Ovary (tissue), 9 donors: ENCODE measurements around the gene COP1. TPM values are rescaled to one million over a fixed set of nuclear protein-coding genes. Genes with fewer than 3 reads are reported as not detected.
"Not testable (repeated sequence)": the region's sequence is repeated elsewhere in the genome, so short reads cannot be mapped to it uniquely, and the experiment has no call there.

Experiments used
- DNase-seq, 5 donors: peaks; one replicate each; pipeline ENCODE4 v3.0.0-alpha.2; 2019 to 2020
- H3K27ac ChIP-seq, 2 donors: fragments of 200-600 bp; one replicate each; pipeline versions ENCODE4 v1.5.1 to v1.8.0; 2019 to 2022
- H3K27me3 ChIP-seq: fragments of 200-600 bp; one replicate; pipeline ENCODE4 v1.8.0; 2022
- H3K36me3 ChIP-seq: fragments of 200-600 bp; sonication (generic); one replicate; pipeline ENCODE4 v1.5.1; 2019
- H3K4me1 ChIP-seq: one replicate; pipeline ENCODE4 v1.8.1; 2013; ENCODE audit warnings: mild to moderate bottlenecking, moderate library complexity; ENCODE audit not compliant: insufficient read depth
- H3K4me3 ChIP-seq: fragments of 200-600 bp; sonication (generic); one replicate; pipeline ENCODE4 v1.5.1; 2017
- H3K9me3 ChIP-seq, 2 donors: fragments of 200-600 bp in 1 of 2; sonication (generic) in 1 of 2; one replicate each; pipeline versions ENCODE4 v1.5.1 to v1.8.1; 2013 to 2019; ENCODE audit warnings: mild to moderate bottlenecking in 1 of 2, moderate library complexity in 1 of 2
- EP300 ChIP-seq: sonication (generic); formaldehyde crosslinking; IDR thresholded peaks from one replicate; pipeline ENCODE4 v1.6.1; 2017; ENCODE audit warnings: antibody characterized with exemption
- POLR2A ChIP-seq: fragments of 450-650 bp; IDR thresholded peaks from one replicate; pipeline ENCODE4 v1.6.1; 2017; ENCODE audit warnings: antibody characterized with exemption, mild to moderate bottlenecking, moderate library complexity
- WGBS, 3 donors: extraction: QIAGEN DNeasy Blood & Tissue Kit in 1 of 3; methylation state at CpG; one replicate each; pipeline versions ENCODE4 v1.1.5 to v1.1.7; 2013 to 2017; 5-methylcytosine and 5-hydroxymethylcytosine counted together
- intact Hi-C, 4 donors: fragments of 100-400 bp; cut with DNase I; formaldehyde crosslinking; loops; one replicate each; pipeline versions ENCODE4 v1.11.0 to v1.15.1; 2022 to 2023
- polyA plus RNA-seq, 2 donors: library from polyadenylated mRNA; stranded (reverse); fragments of 200-250 nt in 1 of 2; fragments of 350-450 nt in 1 of 2; fragmentation: Illumina TruSeq in 1 of 2; extraction: RNeasy Lipid Tissue Mini Kit (QIAGEN cat#74804) in 1 of 2; gene quantifications; one replicate each; pipeline ENCODE4 v1.2.3, GENCODE V29; 2013 to 2014
- total RNA-seq, 7 donors: library from RNA; depleted of rRNA in 2 of 7; stranded (reverse); fragments of >200 nt in 2 of 7; fragmentation: NEBNext Ultra II Directional in 3 of 7; extraction: Animal tissue kit (Norgen Biotek cat#: 25700) in 3 of 7; gene quantifications; one replicate each; pipeline versions ENCODE4 v1.1.0 to v1.2.4, GENCODE V29; 2016 to 2023
- TF ChIP-seq, protein P1 (sequence below), 3 donors: fragments of 450-650 bp in 2 of 3; fragments of 200-600 bp in 1 of 3; IDR thresholded peaks; one replicate each; pipeline versions ENCODE4 v1.5.1 to v1.8.0; 2016 to 2022; ENCODE audit warnings: antibody characterized with exemption in 3 of 3, mild to moderate bottlenecking in 1 of 3
- donor health status: DM: no; HTN: no; CAD: no; lungs with moderate emphysema.
- donor health status: DM: no; HTN: no; CAD: no.
- donor health status: Bipolar disorder and iron deficiency.
- donor health status: DM: yes; HTN: yes; CAD: no.
- donor health status: DM: no; HTN: no; CAD: no.
- donor health status: DM: yes; HTN: yes; CAD: no.

The COP1 gene
- total and polyA plus RNA-seq, 9 donors, result 20.4 to 46.1 (median 29.0) TPM

DNA sequence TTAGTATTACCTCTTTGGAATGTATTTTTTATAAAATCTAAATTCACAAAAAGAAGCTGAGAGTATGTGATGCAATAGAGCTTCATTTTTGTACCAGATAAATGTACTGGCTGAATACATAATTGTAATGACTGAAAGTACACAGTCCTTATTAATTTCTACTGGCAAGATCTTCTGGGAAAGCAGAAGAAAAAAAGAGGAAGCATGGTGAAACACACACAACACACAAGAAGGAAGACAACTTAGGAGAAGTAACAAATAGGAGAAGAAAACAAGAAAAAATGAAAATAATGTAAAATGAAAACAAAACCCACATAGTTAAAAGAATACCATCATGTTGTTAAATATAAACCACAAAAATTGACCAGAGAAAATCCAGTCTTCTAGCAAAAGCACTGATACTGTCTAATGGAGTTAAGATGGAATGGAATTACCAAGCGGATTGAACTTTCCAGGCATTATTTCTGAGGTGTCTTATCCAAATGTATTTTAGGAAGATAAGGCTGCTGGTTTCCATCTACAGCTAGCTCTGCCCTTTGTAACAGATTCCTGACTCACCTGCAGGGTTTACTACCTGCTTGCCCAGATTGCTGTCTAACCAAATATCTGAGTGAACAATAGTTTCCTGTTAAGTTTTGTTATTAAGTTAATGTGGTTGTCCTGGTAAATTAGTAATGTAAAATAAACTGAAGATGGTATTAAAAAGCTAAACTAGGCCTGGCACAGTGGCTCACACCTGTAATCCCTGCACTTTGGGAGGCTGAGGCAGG, 4.5 kb upstream of the COP1 start:
- H3K9me3 ChIP-seq, result no peaks in the 10 kb centered on the region
- H3K4me3 ChIP-seq, result no peak overlapping the region
- peaks cover 3% of the 10 kb centered on the region for H3K4me1 ChIP-seq
- TF ChIP-seq POLR2A (no peak), EP300 (no peak)
- TF ChIP-seq, protein P1, sequence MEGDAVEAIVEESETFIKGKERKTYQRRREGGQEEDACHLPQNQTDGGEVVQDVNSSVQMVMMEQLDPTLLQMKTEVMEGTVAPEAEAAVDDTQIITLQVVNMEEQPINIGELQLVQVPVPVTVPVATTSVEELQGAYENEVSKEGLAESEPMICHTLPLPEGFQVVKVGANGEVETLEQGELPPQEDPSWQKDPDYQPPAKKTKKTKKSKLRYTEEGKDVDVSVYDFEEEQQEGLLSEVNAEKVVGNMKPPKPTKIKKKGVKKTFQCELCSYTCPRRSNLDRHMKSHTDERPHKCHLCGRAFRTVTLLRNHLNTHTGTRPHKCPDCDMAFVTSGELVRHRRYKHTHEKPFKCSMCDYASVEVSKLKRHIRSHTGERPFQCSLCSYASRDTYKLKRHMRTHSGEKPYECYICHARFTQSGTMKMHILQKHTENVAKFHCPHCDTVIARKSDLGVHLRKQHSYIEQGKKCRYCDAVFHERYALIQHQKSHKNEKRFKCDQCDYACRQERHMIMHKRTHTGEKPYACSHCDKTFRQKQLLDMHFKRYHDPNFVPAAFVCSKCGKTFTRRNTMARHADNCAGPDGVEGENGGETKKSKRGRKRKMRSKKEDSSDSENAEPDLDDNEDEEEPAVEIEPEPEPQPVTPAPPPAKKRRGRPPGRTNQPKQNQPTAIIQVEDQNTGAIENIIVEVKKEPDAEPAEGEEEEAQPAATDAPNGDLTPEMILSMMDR (IDR thresholded peaks at IDR 0.05), result no peak
- DNase-seq, result no peak
- H3K36me3 ChIP-seq, result no peaks in the 10 kb centered on the region
- no peak overlapping the region for H3K27ac ChIP-seq
- WGBS, 3 donors, result 79 to 93% (median 86%) methylated on average over 1 of the region's 1 CpG
- no peaks in the 10 kb centered on the region for H3K27me3 ChIP-seq
- intact Hi-C loops, result no loop called here

DNA sequence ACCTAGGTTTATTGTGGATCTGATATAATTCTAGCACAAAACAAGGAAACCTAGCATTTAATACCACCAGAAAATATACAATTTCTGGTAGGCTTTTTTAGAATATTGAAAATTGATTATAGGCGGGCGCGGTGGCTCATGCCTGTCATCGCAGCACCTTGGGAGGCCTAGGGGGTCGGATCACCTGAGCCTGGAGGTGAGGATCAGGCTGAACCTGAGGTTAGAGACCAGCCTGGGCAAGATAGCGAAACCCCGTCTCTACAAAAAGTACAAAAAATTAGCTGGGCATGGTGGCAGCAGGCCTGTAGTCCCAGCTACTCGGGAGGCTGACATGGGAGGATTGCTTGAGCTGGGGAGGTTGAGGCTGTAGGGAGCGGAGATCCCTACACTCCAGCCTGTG, 948 bp upstream of the COP1 start:
- Histone ChIP-seq H3K36me3 (no peaks in the 10 kb centered on the region), H3K9me3 (no peaks in the 10 kb centered on the region), H3K27ac (no peak overlapping the region), H3K4me3 (peak overlapping the region; percentile 86), H3K4me1 (peaks cover 5% of the 10 kb centered on the region), H3K27me3 (no peaks in the 10 kb centered on the region)
- DNase-seq, result peak in 1 of 5 donors; percentile 20
- 53 to 65% (median 59%) methylated on average over 9 of the region's 9 CpGs for WGBS, 3 donors
- intact Hi-C loops, result no loop called here
- TF ChIP-seq, protein P1 (IDR thresholded peaks at IDR 0.05), result no peak
- TF ChIP-seq POLR2A (no peak), EP300 (no peak)

DNA sequence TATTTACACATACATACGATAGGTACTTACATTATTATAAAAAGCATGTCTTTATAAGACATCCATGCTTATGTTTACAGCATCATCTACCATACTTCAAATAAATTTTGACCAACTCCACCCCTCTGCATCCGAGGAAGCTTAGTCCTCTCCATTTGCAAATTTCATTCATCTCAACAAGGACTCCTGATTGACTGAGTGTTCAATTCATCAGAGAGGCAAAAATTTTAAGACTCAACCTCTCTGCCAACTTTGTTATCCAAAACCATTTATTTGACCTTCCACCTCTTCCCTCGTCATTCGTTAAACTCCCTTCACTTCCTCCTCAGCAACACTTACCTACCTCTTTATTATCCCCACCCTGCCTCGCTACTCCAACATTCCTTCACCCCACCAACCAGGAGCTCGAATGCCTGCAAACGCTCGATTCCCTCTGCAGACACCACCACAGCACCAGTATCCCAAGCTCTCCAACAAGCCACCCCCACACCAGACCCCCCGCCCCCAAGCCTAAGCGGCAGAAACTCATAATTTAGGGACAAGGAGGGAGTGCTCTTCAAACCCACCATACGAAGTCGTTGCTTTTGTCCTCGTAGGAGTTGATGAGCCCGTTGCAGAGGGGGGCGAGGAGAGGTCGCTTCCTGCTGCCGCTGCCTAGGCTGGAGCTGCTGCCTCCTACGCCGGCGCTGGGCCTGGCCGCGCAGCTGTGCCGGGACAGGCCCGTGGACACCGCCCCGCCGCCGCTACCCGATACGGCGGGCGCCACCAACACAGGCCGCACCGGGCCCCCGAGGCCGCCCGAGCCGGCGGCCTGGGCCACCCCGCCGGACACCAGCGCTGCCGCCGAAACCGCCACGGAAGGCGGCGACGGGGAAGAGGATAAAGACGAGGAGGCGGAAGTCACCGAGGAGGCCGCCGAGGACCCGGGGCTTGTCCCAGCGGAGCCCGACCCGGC, 803 bp downstream of the COP1 start:
- H3K4me1 ChIP-seq, result peaks cover 7% of the 10 kb centered on the region
- 0 to 1% (median 1%) methylated on average over 44 to 58 of the region's 58 CpGs for WGBS, 3 donors
- intact Hi-C loops, result no loop called here
- H3K36me3 ChIP-seq, result no peaks in the 10 kb centered on the region
- H3K27ac ChIP-seq, result peak overlapping the region; percentile 84 to 88
- H3K27me3 ChIP-seq, result no peaks in the 10 kb centered on the region
- TF ChIP-seq, protein P1 (IDR thresholded peaks at IDR 0.05), result no peak
- no peak for TF ChIP-seq EP300
- TF ChIP-seq POLR2A, result no peak
- peak overlapping the region; percentile 86 for H3K4me3 ChIP-seq
- H3K9me3 ChIP-seq, result no peaks in the 10 kb centered on the region
- DNase-seq, result peak in 1 of 5 donors; percentile 22

DNA sequence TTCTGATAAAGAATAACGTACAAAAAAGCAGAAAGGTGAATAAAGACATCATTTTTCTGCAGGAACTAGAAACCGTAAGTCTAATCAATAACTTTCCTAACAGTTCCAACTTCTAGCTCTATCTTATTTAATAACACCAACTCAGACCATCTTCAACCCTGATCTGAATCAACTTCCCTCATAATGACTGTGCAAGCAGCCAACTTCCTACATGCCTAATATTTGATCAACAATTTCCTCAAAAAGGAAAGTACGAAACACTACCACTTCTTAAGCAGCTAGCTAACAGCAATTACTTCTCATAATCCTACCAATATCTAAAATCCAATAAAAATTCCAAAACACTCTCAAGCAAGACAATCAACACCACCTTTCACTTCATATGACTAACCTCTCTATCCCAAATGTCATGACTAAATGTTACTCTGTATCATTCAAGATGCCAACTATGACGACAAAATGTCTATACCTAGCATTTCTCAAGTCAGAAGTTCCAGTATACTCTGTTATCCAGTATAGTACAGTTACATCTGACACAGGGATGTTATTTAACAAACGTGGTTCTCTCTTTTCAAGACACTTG, 1.7 kb downstream of the COP1 start:
- intact Hi-C loops, result no loop called here

DNA sequence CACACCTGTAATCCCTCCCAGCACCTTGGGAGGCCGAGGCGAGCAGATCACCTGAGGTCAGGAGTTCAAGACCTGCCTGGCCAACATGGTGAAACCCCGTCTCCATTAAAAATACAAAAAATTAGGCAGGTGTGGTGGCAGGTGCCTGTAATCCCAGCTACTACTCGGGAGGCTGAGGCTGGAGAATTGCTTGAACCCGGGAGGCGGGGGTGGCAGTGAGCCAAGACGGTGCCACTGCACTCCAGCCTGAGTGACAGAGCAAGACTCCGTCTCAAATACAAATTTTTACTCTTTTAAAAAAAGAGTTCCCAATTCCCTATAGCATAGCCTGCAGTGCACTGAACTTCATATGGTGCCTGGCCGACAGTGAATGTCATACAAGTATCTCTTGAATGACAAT, 2.4 kb downstream of the COP1 start:
- H3K4me3 ChIP-seq, H3K27me3 ChIP-seq, H3K4me1 ChIP-seq, intact Hi-C loops, H3K36me3 ChIP-seq, H3K9me3 ChIP-seq, H3K27ac ChIP-seq: not testable (repeated sequence)
- 68 to 84% (median 73%) methylated on average over 9 of the region's 9 CpGs for whole genome bisulfite sequencing, 3 donors
- peak in 1 of 5 donors; percentile 20 for DNase-seq

More for the DNA sequence above, 1.7 kb downstream of the COP1 start:
- TF ChIP-seq EP300 (no peak), POLR2A (no peak)
- TF ChIP-seq, protein P1 (IDR thresholded peaks at IDR 0.05), result no peak
- no peaks in the 10 kb centered on the region for H3K36me3 ChIP-seq
- H3K27ac ChIP-seq, result no peak overlapping the region
- H3K27me3 ChIP-seq, result no peaks in the 10 kb centered on the region
- H3K4me1 ChIP-seq, result peaks cover 7% of the 10 kb centered on the region
- DNase-seq, result no peak
- H3K9me3 ChIP-seq, result no peaks in the 10 kb centered on the region
- peak overlapping the region; percentile 86 for H3K4me3 ChIP-seq
- WGBS, 3 donors, result 30 to 40% (median 37%) methylated on average over 5 of the region's 5 CpGs
